ENCODE measurements around the gene RBCK1.
"Not testable (repeated sequence)": the region's sequence is repeated elsewhere in the genome, so short reads cannot be mapped to it uniquely, and the experiment has no call there.

Gene RBCK1

GRCh38 chr20:407953-408842 lies at the start of gene RBCK1:
TSS of gene RBCK1 (plus strand) at chr20:408299. CDS start at chr20:408758, 459 bp downstream.
- DNase-seq (ENCODE audit: low spot score) = peak; percentile 83

- DNase-seq (ENCODE audit: low spot score) = no peak
These were observed 49.1 kb upstream of the RBCK1 start for GRCh38 chr20:358891-359555.

- no peak for DNase-seq (ENCODE audit: low spot score)
These were observed 46.5 kb upstream of the RBCK1 start for GRCh38 chr20:361561-361960.

DNA sequence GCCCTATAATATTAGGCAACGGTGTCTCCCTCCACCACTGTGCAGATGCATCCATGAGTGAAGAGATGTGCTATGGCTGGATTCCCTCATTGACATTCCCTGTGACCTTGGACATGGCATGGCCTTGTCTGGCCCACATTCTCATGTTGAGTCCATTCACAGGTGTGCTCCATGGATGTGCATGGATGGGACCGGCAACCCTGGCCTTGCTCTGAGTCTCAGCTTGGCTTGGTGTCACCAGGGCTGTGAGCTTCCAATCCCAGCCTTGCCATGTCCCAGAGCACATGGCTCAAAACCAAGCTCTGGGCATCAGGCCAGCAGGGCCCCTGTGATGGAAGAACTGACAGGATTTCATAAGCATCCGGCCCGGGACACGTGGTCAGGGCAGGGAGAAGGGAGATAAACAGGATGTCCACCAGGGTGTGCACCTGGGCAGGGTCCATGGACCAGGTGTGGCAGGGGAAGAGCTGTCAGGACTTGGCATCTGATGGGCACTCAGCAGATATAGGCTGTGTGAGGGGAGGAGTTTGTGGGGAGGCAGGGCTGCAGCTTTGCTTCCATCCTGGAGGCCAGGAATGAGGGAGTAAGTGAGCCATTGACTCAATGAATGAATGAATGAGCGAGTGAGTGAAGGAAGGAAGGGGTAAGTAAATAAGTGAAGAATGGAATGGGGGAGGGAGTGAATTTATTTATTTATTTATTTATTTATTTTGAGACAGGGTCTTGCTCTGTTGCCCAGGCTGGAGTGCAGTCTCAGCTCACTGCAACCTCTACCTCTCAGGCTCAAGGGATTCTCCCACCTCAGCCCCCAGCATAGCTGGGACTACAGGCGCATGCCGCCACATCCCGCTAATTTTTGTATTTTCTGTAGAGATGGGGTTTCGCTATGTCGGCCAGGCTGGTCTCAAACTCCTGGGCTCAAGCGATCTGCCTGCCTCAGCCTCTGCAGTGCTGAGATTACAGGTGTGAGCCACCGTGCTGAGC lies 45.5 kb upstream of the RBCK1 start:
- peak; percentile 94 for DNase-seq (ENCODE audit: low spot score)

- no peak for DNase-seq (ENCODE audit: low spot score)
These were observed 44.6 kb upstream of the RBCK1 start for GRCh38 chr20:363319-364078.

GRCh38 chr20:364905-365794 lies 42.9 kb upstream of the RBCK1 start:
- DNase-seq (ENCODE audit: low spot score) = peak; percentile 66

- DNase-seq (ENCODE audit: low spot score) = no peak
These were observed 41.9 kb upstream of the RBCK1 start for GRCh38 chr20:366041-366718.

DNA sequence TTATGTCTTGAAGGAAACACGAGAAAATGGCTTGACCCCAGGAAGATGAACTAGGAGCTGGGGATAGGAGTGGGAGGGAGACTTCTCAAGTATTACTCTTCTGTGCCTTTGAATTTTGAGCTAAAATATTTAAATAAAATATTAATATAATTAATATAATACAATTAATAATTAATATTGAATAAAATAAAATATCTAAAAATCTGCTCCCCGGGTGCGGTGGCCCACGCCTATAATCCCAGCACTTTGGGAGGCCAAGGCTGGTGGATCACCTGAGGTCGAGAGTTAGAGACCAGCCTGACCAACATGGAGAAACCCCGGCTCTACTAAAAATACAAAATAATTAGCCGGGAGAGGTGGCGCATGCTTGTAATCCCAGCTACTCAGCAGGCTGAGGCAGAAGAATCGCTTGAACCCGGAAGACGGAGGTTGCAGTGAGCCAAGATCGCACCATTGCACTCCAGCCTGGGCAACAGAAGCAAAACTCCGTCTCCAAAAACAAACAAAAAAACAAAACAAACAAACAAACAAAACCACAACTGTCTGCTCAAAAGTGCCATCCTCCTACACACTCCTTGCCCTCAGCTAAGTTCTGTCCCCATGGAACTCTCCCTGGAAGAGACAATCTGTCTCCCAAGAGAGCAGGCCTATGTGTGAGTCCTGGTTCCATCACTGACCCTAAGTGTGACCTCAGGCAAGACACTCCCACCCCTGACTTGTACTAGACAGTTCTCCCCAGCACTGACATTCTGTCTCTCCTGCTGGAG lies 41.2 kb upstream of the RBCK1 start:
- DNase-seq (ENCODE audit: low spot score) = no peak

DNA sequence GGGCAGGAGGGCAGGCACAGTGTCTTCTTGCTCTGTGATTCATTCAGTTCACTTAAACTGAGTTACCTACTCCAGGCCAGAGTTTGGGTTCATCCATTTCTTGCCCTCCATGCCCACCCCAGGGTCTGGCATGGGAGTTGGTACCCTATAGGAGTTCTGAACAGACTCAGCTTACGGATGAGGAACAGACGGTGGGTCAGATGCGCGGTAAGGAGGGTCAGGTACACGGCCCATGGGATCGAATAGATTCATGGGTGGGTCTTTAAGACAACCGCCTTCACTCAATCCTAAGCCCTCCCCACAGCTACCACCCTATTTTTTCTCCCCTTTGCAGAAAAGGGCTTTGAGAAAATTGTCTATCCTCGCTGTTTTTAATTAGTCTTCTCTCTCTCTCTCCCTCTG lies 40.6 kb upstream of the RBCK1 start:
- DNase-seq (ENCODE audit: low spot score) = no peak

GRCh38 chr20:368915-369314 lies 39.2 kb upstream of the RBCK1 start:
- no peak for DNase-seq (ENCODE audit: low spot score)

- DNase-seq (ENCODE audit: low spot score) = no peak
These were observed 37.9 kb upstream of the RBCK1 start for GRCh38 chr20:370151-370600.

DNA sequence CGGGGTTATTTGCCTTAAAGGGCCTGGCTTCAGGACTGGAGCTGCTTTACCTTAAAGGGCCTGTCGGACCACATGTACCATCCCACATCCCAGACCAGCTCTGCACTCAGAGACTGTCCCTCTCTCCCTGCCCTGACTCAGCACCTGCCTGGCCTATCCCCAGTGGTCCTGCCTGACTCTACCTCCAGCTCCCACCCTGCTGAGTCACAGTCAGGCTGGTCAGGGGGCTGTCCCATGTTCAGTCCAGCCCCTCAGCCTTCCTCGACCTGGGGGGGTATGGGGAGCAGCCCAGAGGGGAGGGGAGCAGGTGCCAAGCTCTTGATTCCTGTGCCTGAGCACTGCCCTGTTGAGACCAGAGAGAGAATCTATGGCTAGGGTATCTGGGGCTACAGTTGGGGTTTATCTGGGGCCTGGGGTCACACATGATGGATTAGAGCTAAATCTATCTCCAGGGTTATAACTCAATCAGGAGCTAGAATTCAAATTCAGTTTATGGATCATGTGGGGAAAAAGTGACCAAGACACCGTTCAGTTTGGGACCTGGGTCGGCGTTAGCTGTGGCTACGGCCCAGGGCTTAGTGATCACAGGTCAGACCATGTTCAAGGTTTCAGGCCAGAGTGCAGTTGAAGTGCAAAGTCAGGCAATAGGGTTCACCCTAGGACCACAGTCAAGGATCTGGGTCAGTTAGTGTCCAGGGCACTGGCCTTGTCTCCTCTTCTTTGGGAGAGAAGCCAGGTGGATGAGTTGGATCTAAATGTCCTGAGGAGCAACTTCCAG lies 36.9 kb upstream of the RBCK1 start:
- no peak for DNase-seq (ENCODE audit: low spot score)

DNA sequence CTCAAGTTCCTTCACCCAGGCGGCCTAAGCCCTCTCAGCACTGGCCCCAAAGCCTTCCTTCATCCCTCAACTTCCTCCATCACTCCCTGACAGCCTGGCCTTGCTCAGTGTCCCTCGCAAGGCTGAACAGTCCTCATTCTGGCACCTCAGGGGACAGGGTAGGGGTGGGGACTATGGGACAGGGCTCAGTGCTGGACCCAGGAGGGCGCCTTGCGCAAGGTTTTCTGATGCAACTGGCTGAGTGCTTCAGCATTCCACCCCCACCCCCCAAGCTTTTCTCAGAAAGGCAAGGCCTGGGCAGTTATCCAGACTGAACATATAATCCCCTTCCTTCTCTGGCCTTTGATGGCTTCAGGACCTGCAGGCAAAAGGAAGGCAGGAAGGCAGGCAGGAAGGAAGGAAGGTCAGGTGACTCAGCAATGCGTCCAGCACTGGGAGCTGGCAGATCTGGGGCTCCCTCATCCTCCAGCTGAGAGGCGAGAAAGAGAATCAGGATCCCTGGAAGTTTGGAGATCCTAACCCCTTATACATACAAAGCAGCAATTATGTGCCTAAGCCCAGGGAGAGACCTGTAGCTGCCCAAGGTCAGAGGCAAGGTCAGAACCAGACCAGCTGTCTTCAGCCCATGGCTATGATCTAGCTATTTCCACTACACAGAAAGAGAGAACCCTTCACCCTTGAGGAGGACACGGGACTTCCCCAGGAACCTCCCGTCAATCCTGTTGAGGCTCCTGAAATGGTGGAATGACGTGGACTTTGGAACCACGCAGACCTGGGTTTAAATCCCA lies 36.1 kb upstream of the RBCK1 start:
- DNase-seq (ENCODE audit: low spot score) = peak; percentile 88

- DNase-seq (ENCODE audit: low spot score) = not testable (repeated sequence)
These were observed 35.5 kb upstream of the RBCK1 start for GRCh38 chr20:372543-373082.

GRCh38 chr20:373171-373890 lies 34.8 kb upstream of the RBCK1 start:
- peak; percentile 66 for DNase-seq (ENCODE audit: low spot score)

GRCh38 chr20:375265-375889 lies 32.7 kb upstream of the RBCK1 start:
- no peak for DNase-seq (ENCODE audit: low spot score)
